ENCODE results near the gene MYMK.

Gene MYMK

DNA sequence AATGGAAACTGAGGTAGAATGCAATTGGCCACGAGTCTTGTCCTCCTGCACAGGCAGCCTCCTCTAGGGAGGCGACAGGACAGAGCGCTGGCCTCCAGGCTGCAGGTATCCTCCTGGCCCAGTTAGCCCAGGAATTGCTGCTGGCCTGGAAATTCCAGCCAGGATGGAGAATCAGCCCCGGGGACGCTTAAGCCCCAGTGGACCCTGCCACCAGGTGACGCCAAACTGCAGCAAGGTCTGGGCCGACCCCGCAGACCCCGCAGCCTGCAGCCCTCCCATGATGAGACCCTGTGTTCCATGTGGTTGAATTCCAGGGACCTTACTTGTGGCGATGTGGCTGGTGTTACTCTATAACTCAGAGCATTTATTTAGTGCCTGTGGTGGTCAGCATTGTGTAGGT is 57.7 kb downstream of the MYMK start:
- TF ChIP-seq POLR2A (IDR thresholded peaks at IDR 0.05; ENCODE audit: low read length) (no peak), GATA1 (IDR thresholded peaks at IDR 0.05; ENCODE audit: low read depth, low read length) (no peak)
- no peak for DNase-seq

DNA sequence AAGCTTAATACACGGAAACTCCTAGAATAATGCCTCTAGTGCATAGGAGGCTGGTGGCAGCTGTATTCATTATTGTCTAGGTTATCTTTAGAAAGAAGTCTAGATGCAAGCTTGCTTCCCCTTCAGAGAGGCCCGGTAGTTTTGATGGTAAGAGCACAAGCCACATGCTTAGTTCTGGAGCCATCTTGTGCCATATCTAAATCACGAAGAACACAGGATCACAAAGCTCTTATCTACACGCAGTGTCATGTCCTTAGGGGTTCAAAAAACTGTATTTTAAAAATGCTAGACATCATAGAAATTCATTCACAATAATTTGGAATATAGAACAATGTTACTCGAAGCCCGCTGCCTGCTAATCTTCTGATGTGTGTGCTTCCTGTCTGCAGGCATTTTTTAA is 58.8 kb downstream of the MYMK start:
- TF ChIP-seq POLR2A (IDR thresholded peaks at IDR 0.05; ENCODE audit: low read length) (no peak), GATA1 (IDR thresholded peaks at IDR 0.05; ENCODE audit: low read depth, low read length) (no peak)

DNA sequence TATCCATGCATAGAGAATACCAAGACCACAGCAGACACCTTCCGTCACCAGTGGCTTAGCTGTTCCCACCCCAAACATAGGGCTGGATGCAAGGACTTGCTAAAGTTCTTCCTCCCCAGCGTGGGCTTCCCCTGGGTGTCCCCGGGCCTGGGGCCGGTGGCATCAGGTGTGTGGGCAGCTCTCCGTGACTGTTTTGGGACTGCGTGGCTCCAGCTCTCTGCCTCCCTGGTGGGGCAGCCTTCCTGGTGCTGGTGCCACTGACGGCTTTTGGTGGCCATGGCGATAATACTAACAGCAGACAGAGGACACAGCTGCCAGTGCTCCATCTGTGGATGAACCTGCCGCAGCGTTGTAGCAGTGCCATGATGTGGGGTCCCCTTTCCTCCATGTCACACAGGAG is 60.1 kb downstream of the MYMK start:
- no peak for DNase-seq

More for the DNA sequence above, 58.8 kb downstream of the MYMK start:
- no peak for DNase-seq

More for the DNA sequence above, 60.1 kb downstream of the MYMK start:
- TF ChIP-seq GATA1 (IDR thresholded peaks at IDR 0.05; ENCODE audit: low read depth, low read length), result no peak
- TF ChIP-seq POLR2A (IDR thresholded peaks at IDR 0.05; ENCODE audit: low read length), result no peak
